ENCODE data around the gene CEP112.

Gene CEP112

GRCh38 chr17:66063686-66064085 lies 128.2 kb downstream of the CEP112 start:
- DNase-seq (ENCODE audit: low read depth): no peak

DNA sequence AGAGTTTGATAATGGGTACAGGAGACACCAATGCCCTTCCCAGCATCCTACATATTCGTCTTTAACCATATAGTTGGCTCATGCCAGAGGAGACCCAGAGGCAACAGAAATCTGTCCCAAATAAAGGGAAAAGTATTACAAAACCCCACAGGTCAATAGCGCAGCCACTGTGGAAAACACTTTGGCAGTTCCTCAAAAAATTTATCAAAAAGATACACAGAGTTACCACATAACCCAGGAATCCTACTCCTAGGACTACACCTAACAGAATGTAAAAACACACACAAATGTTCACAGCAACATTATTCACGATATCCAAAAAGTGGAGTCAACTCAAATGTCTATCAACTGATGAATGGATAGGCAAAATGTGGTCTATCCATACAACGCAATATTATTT lies 135.8 kb downstream of the CEP112 start:
- no peak for DNase-seq (ENCODE audit: low read depth)

DNA sequence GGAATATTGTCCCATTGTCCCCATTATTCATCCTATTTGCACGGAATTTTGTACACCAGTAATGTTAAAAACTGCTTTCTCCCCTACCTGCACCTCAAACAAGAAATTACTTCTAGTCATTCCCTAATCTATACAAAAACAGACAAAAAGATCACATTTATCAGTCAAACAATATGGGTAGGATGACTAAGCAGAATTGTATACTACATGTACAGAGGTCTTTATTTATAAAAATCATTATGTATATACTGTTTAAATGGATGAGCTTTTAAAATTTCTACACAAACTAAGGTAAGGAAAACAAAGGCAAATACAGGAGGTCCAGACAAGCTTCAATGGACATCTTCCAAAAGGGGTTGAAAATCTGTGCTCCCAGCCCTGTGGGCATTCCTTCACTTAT lies 137.7 kb downstream of the CEP112 start:
- DNase-seq (ENCODE audit: low read depth): no peak

DNA sequence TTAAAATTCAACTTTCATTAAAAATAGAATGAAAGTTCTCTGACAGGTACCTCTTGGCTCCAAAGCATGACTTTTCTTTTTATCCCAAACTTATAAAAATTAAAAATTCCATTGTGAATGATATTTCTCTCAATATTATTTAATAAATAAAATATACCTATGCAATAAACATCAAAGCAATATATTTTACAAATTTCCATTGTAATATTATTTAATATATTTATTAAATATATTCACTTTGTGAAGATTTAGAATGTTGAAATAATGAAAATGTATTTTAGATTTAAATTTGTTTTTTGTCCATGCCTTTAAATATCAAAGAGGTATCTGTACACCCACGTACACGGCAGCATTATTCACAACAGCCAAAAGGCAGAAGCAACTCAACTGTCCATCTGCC lies 147.8 kb downstream of the CEP112 start:
- no peak for DNase-seq (ENCODE audit: low read depth)

DNA sequence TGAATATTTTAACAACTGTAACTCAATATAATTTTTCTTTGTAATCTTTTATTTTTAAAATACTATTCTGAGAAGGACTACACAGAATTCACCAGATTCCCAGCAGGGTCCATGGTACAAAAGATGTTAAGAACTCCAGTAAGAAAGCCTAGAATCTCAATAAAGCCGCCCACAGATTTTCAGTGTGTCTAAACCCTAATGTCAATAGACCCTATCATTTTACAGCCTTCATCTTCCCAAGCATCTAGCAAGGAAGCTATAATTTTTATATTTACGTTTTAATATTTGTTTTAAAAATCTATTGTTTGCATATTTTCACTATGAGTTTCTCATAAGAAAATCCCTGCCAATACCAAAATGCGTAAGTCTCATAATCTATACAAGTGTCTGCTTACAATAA lies 148.5 kb downstream of the CEP112 start:
- no peak for DNase-seq (ENCODE audit: low read depth)

DNA sequence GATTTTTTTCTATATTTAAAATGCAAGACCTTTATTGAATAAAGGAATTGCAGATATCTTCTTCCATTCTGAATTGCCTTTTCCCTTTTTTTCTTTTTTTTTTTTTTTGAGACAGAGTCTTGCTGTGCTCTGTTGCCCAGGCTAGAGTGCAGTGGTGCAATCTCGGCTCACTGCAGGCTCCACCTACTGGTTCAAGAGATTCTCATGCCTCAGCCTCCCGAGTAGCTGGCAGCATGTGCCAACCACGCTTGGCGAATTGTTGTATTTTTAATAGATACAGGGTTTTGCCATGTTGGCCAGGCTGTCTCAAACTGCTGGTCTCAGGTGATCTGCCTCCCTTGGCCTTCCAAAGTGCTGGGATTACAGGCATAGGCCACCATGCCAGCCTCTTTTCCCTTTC lies 151.5 kb downstream of the CEP112 start:
- DNase-seq (ENCODE audit: low read depth): no peak

DNA sequence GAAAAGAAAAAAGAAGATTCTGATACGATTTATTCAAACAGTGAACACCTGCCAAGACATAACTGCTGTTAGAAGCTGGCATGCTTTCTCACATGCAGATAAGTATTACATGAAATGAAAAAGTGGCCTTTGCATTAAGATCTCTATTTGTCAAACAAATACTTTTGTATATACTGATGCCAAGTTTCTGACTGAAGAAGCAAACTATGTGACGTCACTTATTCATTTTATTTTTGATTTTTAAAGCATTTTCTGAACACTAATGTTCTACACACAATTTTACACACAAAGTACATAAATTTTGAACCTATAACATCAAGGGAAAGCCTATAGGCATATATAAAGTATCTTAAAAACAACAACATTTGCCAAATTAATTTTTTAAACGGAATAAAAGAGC lies 153.8 kb downstream of the CEP112 start:
- no peak for DNase-seq (ENCODE audit: low read depth)

GRCh38 chr17:66037221-66037620 lies 154.7 kb downstream of the CEP112 start:
- DNase-seq (ENCODE audit: low read depth): no peak

- no peak for DNase-seq (ENCODE audit: low read depth)
These were observed 159.7 kb downstream of the CEP112 start for GRCh38 chr17:66032082-66032712.

- DNase-seq (ENCODE audit: low read depth): no peak
These were observed 166.4 kb downstream of the CEP112 start for GRCh38 chr17:66025551-66025950.

- no peak for DNase-seq (ENCODE audit: low read depth)
These were observed 170.2 kb downstream of the CEP112 start for GRCh38 chr17:66021757-66022156.

- DNase-seq (ENCODE audit: low read depth): no peak
These were observed 173.1 kb downstream of the CEP112 start for GRCh38 chr17:66018786-66019185.

- no peak for DNase-seq (ENCODE audit: low read depth)
These were observed 175.7 kb downstream of the CEP112 start for GRCh38 chr17:66016231-66016630.

GRCh38 chr17:66008680-66009079 lies 183.3 kb downstream of the CEP112 start:
- DNase-seq (ENCODE audit: low read depth): no peak

DNA sequence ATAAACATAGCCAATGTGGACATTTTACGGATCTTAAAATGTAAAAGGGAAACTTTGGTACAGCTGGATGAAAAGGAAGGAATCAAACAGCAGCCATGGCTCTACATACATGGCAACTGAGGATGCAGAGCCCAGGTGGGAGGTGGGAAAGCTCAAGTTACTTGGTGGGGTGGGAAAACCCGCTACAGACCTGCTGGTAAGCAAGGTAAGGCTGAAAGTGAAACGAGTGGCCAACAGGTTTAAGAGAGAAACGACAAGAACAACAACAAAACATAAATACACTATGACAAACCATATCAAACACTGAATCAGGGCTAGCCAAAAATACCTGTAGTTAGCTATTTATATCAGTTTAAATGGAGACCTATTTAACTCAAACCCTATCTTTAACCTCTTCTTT lies 185.3 kb downstream of the CEP112 start:
- no peak for DNase-seq (ENCODE audit: low read depth)

GRCh38 chr17:66002812-66003211 lies 189.1 kb downstream of the CEP112 start:
- no peak for DNase-seq (ENCODE audit: low read depth)

- no peak for DNase-seq (ENCODE audit: low read depth)
These were observed 189.8 kb downstream of the CEP112 start for GRCh38 chr17:66002063-66002585.

DNA sequence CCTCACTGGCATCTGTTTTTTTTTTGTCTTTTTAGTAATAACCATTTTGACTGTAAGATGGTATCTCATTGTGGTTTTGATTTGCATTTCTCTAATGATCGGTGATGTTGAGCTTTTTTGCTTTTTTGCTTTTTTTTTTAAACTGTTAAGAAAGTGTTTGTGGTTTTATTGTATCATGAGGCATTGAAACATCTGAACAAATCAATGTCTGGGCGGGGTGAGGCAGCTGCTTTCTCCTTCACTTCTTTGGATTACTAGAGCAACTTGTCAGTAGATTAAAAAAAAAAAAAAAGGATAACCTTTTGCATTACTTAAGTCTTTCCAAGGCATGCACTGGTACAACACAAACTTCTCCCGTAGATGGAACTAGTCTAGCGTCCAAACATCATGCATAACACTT lies 191.7 kb downstream of the CEP112 start:
- DNase-seq (ENCODE audit: low read depth): no peak

GRCh38 chr17:65998675-65999074 lies 193.3 kb downstream of the CEP112 start:
- DNase-seq (ENCODE audit: low read depth): no peak

- DNase-seq (ENCODE audit: low read depth): no peak
These were observed 197.3 kb downstream of the CEP112 start for GRCh38 chr17:65994679-65995078.

DNA sequence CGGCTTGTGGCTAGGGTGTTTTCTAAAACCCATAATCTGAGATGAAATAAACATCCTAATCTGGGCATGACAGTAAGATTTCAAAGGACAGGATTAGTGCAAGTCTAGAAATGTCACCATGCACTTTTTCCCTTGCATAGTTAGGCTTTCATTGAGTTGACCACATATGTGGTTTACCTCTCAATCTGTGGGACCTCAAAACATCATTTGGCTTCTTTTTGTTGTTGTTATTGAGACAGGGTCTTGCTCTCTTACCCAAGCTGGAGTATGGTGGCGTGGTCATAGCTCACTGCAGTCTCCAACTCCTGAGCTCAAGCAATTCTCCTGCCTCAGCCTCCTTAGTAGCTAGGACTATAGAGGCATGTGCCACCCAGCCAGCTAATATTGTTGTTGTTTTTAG lies 197.8 kb downstream of the CEP112 start:
- no peak for DNase-seq (ENCODE audit: low read depth)

DNA sequence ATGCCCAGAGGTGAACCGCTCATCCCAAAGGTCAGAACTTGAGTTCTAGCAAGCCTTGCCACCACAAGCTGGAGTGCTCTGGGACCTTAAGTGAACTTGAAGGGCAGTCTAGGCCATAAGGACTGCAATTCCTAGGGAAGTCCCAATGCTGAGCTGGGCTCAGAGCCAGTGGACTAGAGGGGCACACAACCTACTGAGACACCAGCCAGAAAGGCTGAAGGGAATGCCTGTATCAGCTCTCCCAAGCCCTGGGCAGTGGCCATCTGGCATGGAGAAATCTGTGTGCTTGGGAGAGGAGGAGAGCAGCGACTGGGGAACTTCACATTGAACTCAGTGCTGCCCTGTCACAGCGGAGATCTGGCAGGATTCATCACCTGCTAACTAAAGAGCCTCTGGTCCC lies 201.3 kb downstream of the CEP112 start:
- DNase-seq (ENCODE audit: low read depth): no peak

GRCh38 chr17:65988451-65988850 lies 203.5 kb downstream of the CEP112 start:
- DNase-seq (ENCODE audit: low read depth): no peak

DNA sequence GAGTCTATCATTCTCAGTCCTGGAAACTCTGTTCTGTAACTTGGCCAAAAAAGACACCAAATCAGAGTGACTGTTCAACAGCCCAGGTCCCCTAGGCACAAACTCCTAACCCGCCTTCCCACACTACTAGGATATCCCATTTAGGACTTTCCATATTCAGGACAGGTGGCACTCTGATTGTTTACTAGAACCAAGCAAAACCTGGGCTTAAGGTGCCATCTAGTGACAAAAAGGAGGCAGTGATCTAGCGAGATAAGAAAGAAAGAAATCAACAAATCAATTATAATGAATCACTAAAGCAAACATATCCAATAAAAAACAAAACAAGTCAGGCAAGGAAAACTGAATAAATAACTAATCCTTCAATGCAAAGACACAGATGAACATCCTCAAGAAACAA lies 203.9 kb downstream of the CEP112 start:
- no peak for DNase-seq (ENCODE audit: low read depth)

GRCh38 chr17:65985571-65985970 lies 206.4 kb downstream of the CEP112 start:
- DNase-seq (ENCODE audit: low read depth): no peak
